SHP77 treated with DMSO at 0.1 percent for 48 hours (cell line): ENCODE measurements around the gene RBM20.
A peak's percentile ranks its signal among the peaks of the same experiment; 100 is the strongest.

Experiments used
- DNase-seq: peaks from one replicate; lab custom pipeline; 2025; lab: John Stamatoyannopoulos, UW

RBM20 gene

GRCh38 chr10:110786172-110786571, 142.0 kb downstream of the RBM20 start:
- no peak for DNase-seq

GRCh38 chr10:110788620-110789385, 144.7 kb downstream of the RBM20 start:
- no peak for DNase-seq

GRCh38 chr10:110789604-110790433, 145.7 kb downstream of the RBM20 start:
- DNase-seq: no peak

GRCh38 chr10:110790913-110791506, 146.9 kb downstream of the RBM20 start:
- no peak for DNase-seq

GRCh38 chr10:110791541-110792073, 147.5 kb downstream of the RBM20 start:
- DNase-seq: no peak

- no peak for DNase-seq
Observed at GRCh38 chr10:110792476-110793125, 148.5 kb downstream of the RBM20 start.

GRCh38 chr10:110793128-110793812, 149.1 kb downstream of the RBM20 start:
- no peak for DNase-seq

GRCh38 chr10:110793886-110794285, 149.8 kb downstream of the RBM20 start:
- no peak for DNase-seq

GRCh38 chr10:110794808-110795207, 150.7 kb downstream of the RBM20 start:
- peak; percentile 23 for DNase-seq

- DNase-seq: no peak
Observed at GRCh38 chr10:110797416-110797815, 153.3 kb downstream of the RBM20 start.

GRCh38 chr10:110798340-110798739, 154.2 kb downstream of the RBM20 start:
- no peak for DNase-seq

- no peak for DNase-seq
Observed at GRCh38 chr10:110802090-110802489, 158.0 kb downstream of the RBM20 start.

- peak; percentile 31 for DNase-seq
Observed at GRCh38 chr10:110802551-110803238, 158.6 kb downstream of the RBM20 start.

- DNase-seq: no peak
Observed at GRCh38 chr10:110803239-110803749, 159.2 kb downstream of the RBM20 start.

GRCh38 chr10:110803830-110804338, 159.7 kb downstream of the RBM20 start:
- DNase-seq: no peak

GRCh38 chr10:110804376-110804775, 160.2 kb downstream of the RBM20 start:
- DNase-seq: no peak

GRCh38 chr10:110805292-110805691, 161.2 kb downstream of the RBM20 start:
- no peak for DNase-seq

GRCh38 chr10:110806335-110806734, 162.2 kb downstream of the RBM20 start:
- no peak for DNase-seq

- no peak for DNase-seq
Observed at GRCh38 chr10:110808123-110808522, 164.0 kb downstream of the RBM20 start.

- DNase-seq: no peak
Observed at GRCh38 chr10:110808615-110809014, 164.5 kb downstream of the RBM20 start.
